Panc1 (cell line): Measurements from ENCODE around the gene TRIM43. TPM values are rescaled to one million over a fixed set of nuclear protein-coding genes. Genes with fewer than 3 reads are reported as not detected.
"Not testable (repeated sequence)": the region's sequence is repeated elsewhere in the genome, so short reads cannot be mapped to it uniquely, and the experiment has no call there.

Experiments used
- ATAC-seq: fragments of 200-7000 bp; cut with Tn5 transposase; 2 replicates; pipeline ENCODE4 v1.9.1; 2020; ENCODE audit warnings: mild to moderate bottlenecking, moderate library complexity
- BruUV-seq: library from RNA; stranded (reverse); fragments of 400-500 nt; replicated peaks from 2 replicates; lab custom pipeline; 2021; lab: Mats Ljungman, UMichigan
- CTCF ChIA-PET: fragments of 300-600 bp; sonication (Branson Sonifier 250); formaldehyde crosslinking; loops from one replicate; lab custom pipeline; 2022; ENCODE audit warnings: antibody characterized with exemption; lab: Charles Lee
- POLR2A ChIA-PET: fragments of 300-600 bp; sonication (Branson Sonifier 250); formaldehyde crosslinking; loops from one replicate; lab custom pipeline; 2022; ENCODE audit warnings: antibody characterized with exemption; lab: Charles Lee
- DNase-seq: peaks from one replicate; pipeline ENCODE4 v3.0.0-alpha.2; 2010; ENCODE audit warnings: low read depth, low spot score
- H3K27ac ChIP-seq: 2 replicates; pipeline ENCODE4 v1.5.1; 2011; ENCODE audit warnings: mild to moderate bottlenecking, low read length, inconsistent platforms
- H3K27me3 ChIP-seq: fragments of 200-500 bp; sonication (Bioruptor generic); 2 replicates; pipeline ENCODE4 v1.6.0; 2014; ENCODE audit warnings: low read length, inconsistent platforms; ENCODE audit not compliant: control insufficient read depth, insufficient read depth
- H3K36me3 ChIP-seq: fragments of 200-500 bp; sonication (Bioruptor generic); 2 replicates; pipeline ENCODE4 v1.5.1; 2014; ENCODE audit warnings: inconsistent platforms, mild to moderate bottlenecking, low read length, moderate library complexity; ENCODE audit not compliant: control insufficient read depth, insufficient read depth
- H3K4me1 ChIP-seq: 2 replicates; pipeline ENCODE4 v1.5.1; 2011; ENCODE audit warnings: inconsistent platforms, mild to moderate bottlenecking, low read length, moderate library complexity; ENCODE audit not compliant: control insufficient read depth, insufficient read depth
- H3K4me3 ChIP-seq, 2 experiments: 2 replicates each; pipeline ENCODE4 v1.5.1; 2011 to 2012; ENCODE audit warnings: low read depth in 2 of 2, low read length in 2 of 2, mild to moderate bottlenecking in 2 of 2, inconsistent platforms in 1 of 2, moderate library complexity in 1 of 2
- H3K9me3 ChIP-seq: fragments of 200-500 bp; sonication (Bioruptor generic); 2 replicates; pipeline ENCODE4 v1.5.1; 2014; ENCODE audit warnings: low read depth, mild to moderate bottlenecking, inconsistent platforms, low read length, moderate library complexity; ENCODE audit not compliant: control insufficient read depth, insufficient read depth
- in situ Hi-C: cut with HindIII; loops from 2 replicates; pipeline ENCODE4 v1.10.0; 2016; ENCODE audit warnings: low sequenced_read_pairs, low pct_unique_long_range_greater_than_20kb
- intact Hi-C: fragments of 100-400 bp; cut with micrococcal nuclease; formaldehyde crosslinking; loops from one replicate; pipeline ENCODE4 v1.10.0; 2022; ENCODE audit not compliant: unreplicated experiment
- total RNA-seq: library from RNA; stranded (reverse); gene quantifications from one replicate; pipeline ENCODE4 v1.2.1, GENCODE V29; 2021; ENCODE audit not compliant: unreplicated experiment

The TRIM43 gene
- total RNA-seq, 1 experiment from 2014 or later: not detected

- POLR2A ChIA-PET, intact Hi-C loops, CTCF ChIA-PET, H3K4me1 ChIP-seq, H3K9me3 ChIP-seq, H3K27me3 ChIP-seq, ATAC-seq, H3K4me3 ChIP-seq, in situ Hi-C loops, H3K27ac ChIP-seq, BruUV-seq, DNase-seq, H3K36me3 ChIP-seq: not testable (repeated sequence)
These were observed 54.6 kb downstream of the TRIM43 start for GRCh38 chr2:95646274-95646994.

GRCh38 chr2:95648894-95649544 is 57.2 kb downstream of the TRIM43 start:
- CTCF ChIA-PET, intact Hi-C loops, H3K36me3 ChIP-seq, H3K4me1 ChIP-seq, H3K4me3 ChIP-seq, POLR2A ChIA-PET, H3K27me3 ChIP-seq, H3K9me3 ChIP-seq, in situ Hi-C loops, H3K27ac ChIP-seq, ATAC-seq, BruUV-seq, DNase-seq: not testable (repeated sequence)

Other genes starting within 250 kb of the TRIM43 start
- gene FAHD2A, start 189.3 kb upstream of the TRIM43 start, total RNA-seq: 17.2 TPM
- not detected for gene TRIM43B, start 107.2 kb upstream of the TRIM43 start, total RNA-seq